ENCODE measurements around the gene NRG3. TPM values are rescaled to one million over a fixed set of nuclear protein-coding genes. Genes with fewer than 3 reads are reported as not detected.

The NRG3 gene
- total RNA-seq, 1 donor from 2014 or later: 8.2 TPM

DNA sequence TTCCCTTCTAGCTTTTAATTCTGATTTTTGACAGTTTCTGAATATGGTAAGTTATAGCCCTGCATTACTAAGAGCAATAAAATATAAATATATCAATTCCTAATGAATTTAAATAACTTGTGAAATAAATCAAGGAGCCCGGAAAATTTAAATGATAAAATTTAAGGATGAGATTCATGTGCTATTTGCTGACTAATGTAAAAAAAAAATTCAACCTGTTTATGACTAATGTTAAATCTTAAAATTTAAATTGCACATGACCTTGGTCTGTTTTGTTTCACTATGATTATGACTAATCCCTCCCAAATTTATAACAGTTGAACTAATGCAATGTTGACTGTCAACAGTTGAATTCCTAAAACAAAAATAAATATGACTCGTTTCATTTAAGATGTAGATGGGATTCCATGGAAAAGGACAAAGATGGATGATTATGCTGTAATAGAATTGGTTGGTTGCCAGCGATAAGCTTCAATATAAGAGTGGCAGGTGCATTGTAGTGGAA, 419.9 kb downstream of the NRG3 start:
- no peak for TF ChIP-seq CTCF (IDR thresholded peaks at IDR 0.05; ENCODE audit: unreplicated experiment)
- no peak overlapping the region for H3K4me3 Mint-ChIP-seq (ENCODE audit: unreplicated experiment)
- peaks cover 4% of the 10 kb centered on the region for H3K27me3 Mint-ChIP-seq (ENCODE audit: unreplicated experiment)
- no peaks in the 10 kb centered on the region for H3K36me3 Mint-ChIP-seq (ENCODE audit: low read depth, unreplicated experiment)
- no peaks in the 10 kb centered on the region for H3K4me1 Mint-ChIP-seq (ENCODE audit: unreplicated experiment)
- H3K27ac Mint-ChIP-seq (ENCODE audit: unreplicated experiment): no peak overlapping the region
- H3K9me3 Mint-ChIP-seq (ENCODE audit: unreplicated experiment): no peaks in the 10 kb centered on the region
- DNase-seq (ENCODE audit: low spot score): no peak

GRCh38 chr10:82308641-82309040, 433.6 kb downstream of the NRG3 start:
- no peak overlapping the region for H3K4me3 Mint-ChIP-seq (ENCODE audit: unreplicated experiment)
- no peaks in the 10 kb centered on the region for H3K36me3 Mint-ChIP-seq (ENCODE audit: low read depth, unreplicated experiment)
- H3K27ac Mint-ChIP-seq (ENCODE audit: unreplicated experiment): no peak overlapping the region
- H3K9me3 Mint-ChIP-seq (ENCODE audit: unreplicated experiment): no peaks in the 10 kb centered on the region
- TF ChIP-seq CTCF (IDR thresholded peaks at IDR 0.05; ENCODE audit: unreplicated experiment): no peak
- H3K27me3 Mint-ChIP-seq (ENCODE audit: unreplicated experiment): no peaks in the 10 kb centered on the region
- DNase-seq (ENCODE audit: low spot score): peak; percentile 8
- H3K4me1 Mint-ChIP-seq (ENCODE audit: unreplicated experiment): no peaks in the 10 kb centered on the region

DNA sequence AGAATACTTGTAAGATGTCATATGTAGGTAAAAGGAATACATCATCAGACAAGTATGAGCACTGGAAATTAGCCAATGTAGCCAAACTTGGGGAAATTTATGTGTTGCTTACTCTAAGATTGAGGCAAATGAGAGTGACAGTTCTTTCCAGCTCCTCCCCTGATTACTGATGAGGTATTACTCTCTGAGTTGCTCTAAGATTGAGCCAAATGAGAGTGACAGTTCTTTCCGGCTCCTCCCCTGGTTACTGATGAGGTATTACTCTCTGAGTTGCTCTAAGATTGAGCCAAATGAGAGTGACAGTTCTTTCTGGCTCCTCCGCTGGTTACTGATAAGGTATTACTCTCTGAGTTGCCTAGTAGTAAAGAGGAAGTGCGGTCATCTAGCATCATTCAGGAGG, 435.8 kb downstream of the NRG3 start:
- H3K4me1 Mint-ChIP-seq (ENCODE audit: unreplicated experiment): no peaks in the 10 kb centered on the region
- H3K9me3 Mint-ChIP-seq (ENCODE audit: unreplicated experiment): no peaks in the 10 kb centered on the region
- no peak overlapping the region for H3K4me3 Mint-ChIP-seq (ENCODE audit: unreplicated experiment)
- TF ChIP-seq CTCF (IDR thresholded peaks at IDR 0.05; ENCODE audit: unreplicated experiment): no peak
- H3K36me3 Mint-ChIP-seq (ENCODE audit: low read depth, unreplicated experiment): no peaks in the 10 kb centered on the region
- H3K27me3 Mint-ChIP-seq (ENCODE audit: unreplicated experiment): no peaks in the 10 kb centered on the region
- no peak overlapping the region for H3K27ac Mint-ChIP-seq (ENCODE audit: unreplicated experiment)
- DNase-seq (ENCODE audit: low spot score): no peak

DNA sequence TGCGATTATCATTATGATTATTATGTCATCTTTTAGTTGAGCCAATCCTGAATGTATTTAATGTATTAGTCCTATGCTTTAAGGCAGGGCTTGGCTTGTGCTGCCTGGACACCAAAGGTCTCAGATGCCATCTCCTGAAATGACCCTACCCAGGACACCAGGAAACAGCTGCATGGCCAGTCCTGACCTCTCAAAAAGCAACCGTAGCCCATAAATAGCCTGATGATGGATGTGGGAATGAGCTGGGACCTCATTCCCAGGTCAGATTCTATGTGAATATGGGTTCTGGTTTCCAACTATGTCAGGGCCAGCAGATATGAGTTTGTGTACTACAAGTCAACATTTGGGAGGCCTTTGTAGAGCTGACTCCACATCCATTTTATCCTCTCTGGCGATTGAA, 438.4 kb downstream of the NRG3 start:
- DNase-seq (ENCODE audit: low spot score): no peak
- no peak for TF ChIP-seq CTCF (IDR thresholded peaks at IDR 0.05; ENCODE audit: unreplicated experiment)
- Mint-ChIP-seq H3K4me1 (ENCODE audit: unreplicated experiment) (no peaks in the 10 kb centered on the region), H3K27ac (ENCODE audit: unreplicated experiment) (no peak overlapping the region), H3K36me3 (ENCODE audit: low read depth, unreplicated experiment) (no peaks in the 10 kb centered on the region), H3K4me3 (ENCODE audit: unreplicated experiment) (no peak overlapping the region), H3K27me3 (ENCODE audit: unreplicated experiment) (no peaks in the 10 kb centered on the region), H3K9me3 (ENCODE audit: unreplicated experiment) (no peaks in the 10 kb centered on the region)

DNA sequence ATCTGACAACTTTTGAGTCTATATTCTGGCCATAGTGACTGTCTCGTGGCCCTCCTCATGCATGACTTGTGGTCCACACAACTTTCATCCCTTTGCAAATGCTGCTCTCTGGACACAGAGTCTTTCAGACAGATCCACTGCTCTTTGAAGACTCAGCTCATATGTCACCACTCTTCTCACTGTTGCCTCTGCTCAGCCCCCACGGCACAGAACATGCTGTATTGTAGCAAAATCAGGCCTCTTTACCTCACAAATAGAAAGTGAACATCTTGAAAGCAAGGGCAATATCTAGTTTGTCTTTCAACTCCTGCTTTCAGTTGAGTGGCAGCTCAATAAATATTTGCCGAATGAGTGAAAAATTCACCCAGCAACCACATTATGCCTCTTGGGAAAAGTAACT, 443.5 kb downstream of the NRG3 start:
- Mint-ChIP-seq H3K4me1 (ENCODE audit: unreplicated experiment) (no peaks in the 10 kb centered on the region), H3K4me3 (ENCODE audit: unreplicated experiment) (no peak overlapping the region), H3K27me3 (ENCODE audit: unreplicated experiment) (peaks cover 1% of the 10 kb centered on the region), H3K27ac (ENCODE audit: unreplicated experiment) (no peak overlapping the region), H3K9me3 (ENCODE audit: unreplicated experiment) (no peaks in the 10 kb centered on the region), H3K36me3 (ENCODE audit: low read depth, unreplicated experiment) (no peaks in the 10 kb centered on the region)
- no peak for TF ChIP-seq CTCF (IDR thresholded peaks at IDR 0.05; ENCODE audit: unreplicated experiment)
- DNase-seq (ENCODE audit: low spot score): no peak
